Neutrophil (primary cell): ENCODE measurements around the gene LINC01488.

Experiments used
- H3K27ac ChIP-seq: fragments of 200-600 bp; sonication (generic); 2 replicates; pipeline ENCODE4 v1.5.1; 2016; ENCODE audit warnings: mild to moderate bottlenecking, moderate library complexity
- H3K27me3 ChIP-seq: fragments of 200-600 bp; sonication (generic); 2 replicates; pipeline ENCODE4 v1.6.0; 2016; ENCODE audit warnings: mild to moderate bottlenecking
- H3K36me3 ChIP-seq: fragments of 200-600 bp; sonication (generic); 2 replicates; pipeline ENCODE4 v1.5.1; 2017
- H3K4me1 ChIP-seq, 2 experiments: fragments of 200-600 bp in 1 of 2; sonication (generic) in 1 of 2; 1 replicate in 1 of 2; 2 replicates in 1 of 2; pipeline versions ENCODE4 v1.5.1 to v1.6.1; 2013 to 2016; ENCODE audit warnings: low read depth in 1 of 2, low read length in 1 of 2, mild to moderate bottlenecking in 1 of 2, moderate library complexity in 1 of 2; ENCODE audit not compliant: control insufficient read depth in 1 of 2, insufficient read depth in 1 of 2
- H3K4me3 ChIP-seq, 2 experiments: fragments of 200-600 bp in 1 of 2; sonication (generic) in 1 of 2; 1 replicate in 1 of 2; 2 replicates in 1 of 2; pipeline ENCODE4 v1.5.1; 2013 to 2016; ENCODE audit warnings: low read depth in 1 of 2, low read length in 1 of 2, mild to moderate bottlenecking in 1 of 2, moderate library complexity in 1 of 2
- H3K9me3 ChIP-seq: fragments of 200-600 bp; sonication (generic); 2 replicates; pipeline ENCODE4 v1.5.1; 2016
- TF ChIP-seq, protein P1 (sequence below): fragments of 200-600 bp; sonication (generic); IDR thresholded peaks from 2 replicates; pipeline ENCODE4 v1.5.1; 2016; ENCODE audit warnings: antibody characterized with exemption

Gene LINC01488

DNA sequence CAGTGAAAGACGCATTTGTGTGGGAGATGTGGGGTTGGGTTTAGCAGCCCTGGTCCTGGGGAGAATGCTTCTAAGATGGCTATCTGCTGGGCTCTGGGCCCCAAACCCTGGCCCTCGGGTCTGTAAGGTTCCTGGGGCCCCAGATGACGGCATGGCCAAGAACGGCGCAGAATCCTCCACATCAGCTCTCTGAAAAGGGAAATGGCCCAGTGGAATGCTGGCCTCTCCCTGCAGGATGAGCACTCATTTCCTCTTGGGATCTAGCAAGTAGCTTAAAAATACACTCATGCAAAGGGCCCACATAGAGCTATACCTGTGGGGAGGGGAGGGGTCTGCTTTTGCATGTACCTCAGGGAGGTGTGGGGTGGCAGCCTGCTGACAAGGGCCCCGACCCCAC lies 37.5 kb upstream of the LINC01488 start:
- Histone ChIP-seq H3K36me3 (no peaks in the 10 kb centered on the region), H3K4me1 (peaks cover 35 to 49% of the 10 kb centered on the region in 2 experiments), H3K9me3 (no peaks in the 10 kb centered on the region), H3K4me3 (no peak overlapping the region), H3K27ac (no peak overlapping the region), H3K27me3 (peaks cover 54% of the 10 kb centered on the region)
- TF ChIP-seq, protein P1, sequence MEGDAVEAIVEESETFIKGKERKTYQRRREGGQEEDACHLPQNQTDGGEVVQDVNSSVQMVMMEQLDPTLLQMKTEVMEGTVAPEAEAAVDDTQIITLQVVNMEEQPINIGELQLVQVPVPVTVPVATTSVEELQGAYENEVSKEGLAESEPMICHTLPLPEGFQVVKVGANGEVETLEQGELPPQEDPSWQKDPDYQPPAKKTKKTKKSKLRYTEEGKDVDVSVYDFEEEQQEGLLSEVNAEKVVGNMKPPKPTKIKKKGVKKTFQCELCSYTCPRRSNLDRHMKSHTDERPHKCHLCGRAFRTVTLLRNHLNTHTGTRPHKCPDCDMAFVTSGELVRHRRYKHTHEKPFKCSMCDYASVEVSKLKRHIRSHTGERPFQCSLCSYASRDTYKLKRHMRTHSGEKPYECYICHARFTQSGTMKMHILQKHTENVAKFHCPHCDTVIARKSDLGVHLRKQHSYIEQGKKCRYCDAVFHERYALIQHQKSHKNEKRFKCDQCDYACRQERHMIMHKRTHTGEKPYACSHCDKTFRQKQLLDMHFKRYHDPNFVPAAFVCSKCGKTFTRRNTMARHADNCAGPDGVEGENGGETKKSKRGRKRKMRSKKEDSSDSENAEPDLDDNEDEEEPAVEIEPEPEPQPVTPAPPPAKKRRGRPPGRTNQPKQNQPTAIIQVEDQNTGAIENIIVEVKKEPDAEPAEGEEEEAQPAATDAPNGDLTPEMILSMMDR = no peak

DNA sequence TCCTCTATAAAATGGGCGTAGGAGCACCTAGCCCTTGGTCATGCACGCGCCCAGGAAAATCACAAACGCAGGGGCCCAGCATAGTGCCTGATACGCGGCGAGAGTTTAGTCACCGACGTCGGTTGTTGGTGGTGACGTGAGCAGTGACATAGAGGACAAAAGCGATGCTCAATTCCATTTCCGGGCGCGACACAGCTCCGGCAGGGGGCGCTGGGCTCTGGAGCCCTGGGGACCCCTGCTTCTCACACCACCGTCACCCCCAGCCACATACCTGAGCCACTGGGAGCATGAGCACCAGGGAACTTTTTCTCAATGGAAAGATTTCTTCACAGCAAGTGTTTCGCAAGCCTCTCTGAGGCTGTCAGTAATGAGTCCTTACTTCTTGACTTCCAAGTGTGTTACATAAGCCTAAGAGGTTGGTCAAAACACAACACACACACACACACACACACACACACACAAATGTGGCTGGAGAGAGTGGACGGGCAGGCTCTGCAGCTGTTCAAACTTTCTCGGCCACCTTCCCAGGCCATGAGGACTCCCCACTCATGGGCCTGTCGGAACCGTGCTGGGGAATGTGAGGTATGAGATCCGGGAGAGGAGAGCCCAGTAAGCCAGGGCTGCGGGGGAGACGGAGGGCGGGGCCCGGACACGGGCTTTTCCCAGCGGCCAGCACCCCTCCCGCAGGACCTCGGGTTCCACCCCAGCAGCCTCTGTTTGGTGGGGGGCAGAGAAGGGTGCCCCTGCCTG lies 36.9 kb upstream of the LINC01488 start:
- Histone ChIP-seq H3K4me1 (peaks cover 35 to 51% of the 10 kb centered on the region in 2 experiments), H3K27ac (no peak overlapping the region), H3K4me3 (no peak overlapping the region), H3K36me3 (no peaks in the 10 kb centered on the region), H3K9me3 (no peaks in the 10 kb centered on the region), H3K27me3 (peaks cover 60% of the 10 kb centered on the region)
- TF ChIP-seq, protein P1 = no peak

DNA sequence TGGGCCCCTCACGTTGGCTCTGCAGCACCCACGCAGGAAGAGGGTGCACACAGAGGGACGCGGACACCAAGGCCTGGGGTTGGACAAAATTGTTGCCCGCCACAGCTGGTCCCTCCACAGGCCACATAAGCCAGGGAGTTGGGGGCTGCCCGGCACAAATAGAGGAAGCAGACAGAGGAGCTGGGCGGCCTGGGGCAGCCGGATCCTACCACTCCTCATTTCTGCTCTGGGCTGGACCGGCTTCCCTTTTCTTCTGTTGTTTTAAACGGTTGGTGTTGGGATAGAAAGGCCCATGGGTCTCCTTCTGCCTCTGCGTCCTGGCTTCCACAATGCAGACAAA lies 36.4 kb upstream of the LINC01488 start:
- Histone ChIP-seq H3K27ac (no peak overlapping the region), H3K27me3 (peaks cover 66% of the 10 kb centered on the region), H3K36me3 (no peaks in the 10 kb centered on the region)

DNA sequence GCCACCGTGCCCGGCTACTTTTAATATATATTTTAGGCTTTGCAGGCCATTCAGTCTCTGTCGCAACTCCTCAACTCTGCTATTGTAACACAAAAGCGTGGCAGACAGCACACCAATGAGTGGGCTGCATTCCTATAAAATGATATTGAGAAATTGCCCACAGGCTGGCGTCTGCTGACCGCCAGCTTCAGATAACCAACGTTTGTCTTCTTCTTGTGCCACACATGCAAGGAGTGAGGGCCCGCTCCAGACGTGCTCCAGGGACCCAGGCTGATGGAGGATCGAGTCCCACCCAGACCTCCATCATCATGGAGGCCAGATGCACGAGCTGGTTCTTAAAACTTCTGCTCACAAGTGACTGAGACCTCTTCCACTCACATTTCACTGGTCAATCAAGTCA lies 35.4 kb upstream of the LINC01488 start:
- Histone ChIP-seq H3K4me3 (no peak overlapping the region), H3K27me3 (peaks cover 71% of the 10 kb centered on the region), H3K9me3 (no peaks in the 10 kb centered on the region), H3K4me1 (peaks cover 35 to 52% of the 10 kb centered on the region in 2 experiments), H3K27ac (no peak overlapping the region), H3K36me3 (no peaks in the 10 kb centered on the region)
- TF ChIP-seq, protein P1 = no peak

More for the DNA sequence above, 36.4 kb upstream of the LINC01488 start:
- TF ChIP-seq, protein P1 = no peak
- Histone ChIP-seq H3K4me1 (peaks cover 35 to 52% of the 10 kb centered on the region in 2 experiments), H3K4me3 (no peak overlapping the region), H3K9me3 (no peaks in the 10 kb centered on the region)

DNA sequence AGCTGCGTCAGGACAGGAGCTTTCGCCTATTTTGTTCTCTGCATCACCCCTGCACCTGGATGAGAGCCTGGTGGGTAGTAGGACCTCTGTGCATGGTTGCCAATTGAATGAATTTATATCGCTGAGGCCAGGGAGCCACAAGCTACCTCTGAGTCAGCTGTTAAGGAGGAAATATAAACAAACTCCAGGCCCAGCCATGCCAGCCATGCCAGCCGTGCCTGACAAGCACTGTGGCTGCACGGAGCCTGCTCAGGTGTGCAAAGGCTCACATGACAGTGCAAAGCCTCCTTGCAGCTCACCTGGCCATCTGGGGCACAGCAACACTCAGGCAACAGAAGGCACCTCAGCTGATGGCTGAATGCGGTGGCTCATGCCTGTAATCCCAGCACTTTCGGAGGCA lies 33.7 kb upstream of the LINC01488 start:
- Histone ChIP-seq H3K4me3 (no peak overlapping the region), H3K27me3 (peaks cover 67% of the 10 kb centered on the region), H3K36me3 (no peaks in the 10 kb centered on the region), H3K9me3 (no peaks in the 10 kb centered on the region), H3K27ac (no peak overlapping the region), H3K4me1 (peaks cover 35 to 52% of the 10 kb centered on the region in 2 experiments)
- TF ChIP-seq, protein P1 = no peak
